HepG2 (cell line): Measurements from ENCODE around the gene CYTH1. TPM values are rescaled to one million over a fixed set of nuclear protein-coding genes. Genes with fewer than 3 reads are reported as not detected.

ENCODE experiments used
- AFF4 ChIP-seq: sonication (generic); formaldehyde crosslinking; IDR thresholded peaks from 2 replicates; pipeline ENCODE4 v1.4.0; 2020; ENCODE audit warnings: missing genetic modification reagents
- BCL6 ChIP-seq: IDR thresholded peaks from 2 replicates; pipeline ENCODE4 v1.6.1; 2016; ENCODE audit warnings: missing genetic modification reagents, missing compliant biosample characterization
- CREM ChIP-seq, 2 experiments: sonication (generic) in 1 of 2; formaldehyde crosslinking in 1 of 2; IDR thresholded peaks; 2 replicates each; pipeline versions ENCODE4 v1.4.0 to v1.6.1; 2016 to 2020; ENCODE audit warnings: antibody characterized with exemption in 1 of 2, mild to moderate bottlenecking in 1 of 2, missing genetic modification reagents in 1 of 2
- ELF3 ChIP-seq: IDR thresholded peaks from 2 replicates; pipeline ENCODE4 v1.6.1; 2016; ENCODE audit warnings: missing genetic modification reagents, missing compliant biosample characterization
- ETV6 ChIP-seq: sonication (generic); formaldehyde crosslinking; conservative IDR thresholded peaks from 2 replicates; pipeline ENCODE4 v1.4.0; 2020; ENCODE audit warnings: missing genetic modification reagents
- KAT2B ChIP-seq: fragments of 150-350 bp; IDR thresholded peaks from 2 replicates; pipeline ENCODE4 v1.6.1; 2014; ENCODE audit warnings: low read depth, low read length, borderline replicate concordance
- KLF6 ChIP-seq: IDR thresholded peaks from 2 replicates; pipeline ENCODE4 v1.8.0; 2016; ENCODE audit warnings: missing biosample characterization, missing genetic modification reagents
- MIXL1 ChIP-seq: IDR thresholded peaks from 2 replicates; pipeline ENCODE4 v1.6.1; 2016
- PBX2 ChIP-seq: IDR thresholded peaks from 2 replicates; pipeline ENCODE4 v1.6.1; 2016; ENCODE audit warnings: control low read depth
- POLR2A ChIP-seq, 2 experiments: IDR thresholded peaks; 2 replicates each; pipeline ENCODE4 v1.6.1; 2011; ENCODE audit warnings: low read depth in 2 of 2, low read length in 2 of 2, mild to moderate bottlenecking in 1 of 2, moderate library complexity in 1 of 2; ENCODE audit not compliant: insufficient read depth in 1 of 2
- RAD21 ChIP-seq: fragments of 450-650 bp; formaldehyde crosslinking; IDR thresholded peaks from 2 replicates; pipeline ENCODE4 v1.5.0; 2020; ENCODE audit warnings: mild to moderate bottlenecking
- RXRB ChIP-seq: IDR thresholded peaks from 2 replicates; pipeline ENCODE4 v1.6.1; 2016; ENCODE audit warnings: borderline replicate concordance, missing genetic modification reagents, missing compliant biosample characterization
- SMARCC2 ChIP-seq: fragments of 450-650 bp; IDR thresholded peaks from 2 replicates; pipeline ENCODE4 v1.6.1; 2017; ENCODE audit warnings: antibody characterized with exemption, mild to moderate bottlenecking
- SUZ12 ChIP-seq: fragments of 150-350 bp; IDR thresholded peaks from 2 replicates; pipeline ENCODE4 v1.6.1; 2014; ENCODE audit warnings: low read depth, low read length
- WIZ ChIP-seq: sonication (generic); formaldehyde crosslinking; IDR thresholded peaks from 2 replicates; pipeline ENCODE4 v1.5.1; 2020; ENCODE audit warnings: mild to moderate bottlenecking, missing genetic modification reagents
- ZBTB34 ChIP-seq: sonication (generic); formaldehyde crosslinking; IDR thresholded peaks from 2 replicates; pipeline ENCODE4 v1.8.0; 2022; ENCODE audit warnings: mild to moderate bottlenecking, missing genetic modification reagents
- ZBTB8A ChIP-seq: sonication (generic); formaldehyde crosslinking; IDR thresholded peaks from 2 replicates; pipeline ENCODE4 v1.4.0; 2020; ENCODE audit warnings: mild to moderate bottlenecking, low read depth, missing genetic modification reagents, borderline replicate concordance
- ZEB1 ChIP-seq: IDR thresholded peaks from 2 replicates; pipeline ENCODE4 v1.6.1; 2012; ENCODE audit warnings: mild to moderate bottlenecking, low read depth, inconsistent platforms; ENCODE audit not compliant: insufficient replicate concordance
- ZFP1 ChIP-seq: IDR thresholded peaks from 2 replicates; pipeline ENCODE4 v1.6.1; 2016
- ZMYM2 ChIP-seq: sonication (generic); formaldehyde crosslinking; IDR thresholded peaks from 2 replicates; pipeline ENCODE4 v1.8.0; 2022; ENCODE audit warnings: mild to moderate bottlenecking, missing genetic modification reagents
- ZNF326 ChIP-seq: sonication (generic); formaldehyde crosslinking; IDR thresholded peaks from 2 replicates; pipeline ENCODE4 v1.4.0; 2020; ENCODE audit warnings: missing genetic modification reagents, borderline replicate concordance
- ZNF670 ChIP-seq: sonication (generic); formaldehyde crosslinking; IDR thresholded peaks from 2 replicates; pipeline ENCODE4 v1.8.0; 2022; ENCODE audit warnings: mild to moderate bottlenecking, missing genetic modification reagents, borderline replicate concordance
- ZNF709 ChIP-seq: sonication (generic); formaldehyde crosslinking; IDR thresholded peaks from 2 replicates; pipeline ENCODE4 v1.5.0; 2020; ENCODE audit warnings: mild to moderate bottlenecking, missing genetic modification reagents
- ZNF724P ChIP-seq: sonication (generic); formaldehyde crosslinking; IDR thresholded peaks from 2 replicates; pipeline ENCODE4 v1.8.0; 2022; ENCODE audit warnings: missing genetic modification reagents, borderline replicate concordance
- ZSCAN29 ChIP-seq: sonication (generic); formaldehyde crosslinking; conservative IDR thresholded peaks from 2 replicates; pipeline ENCODE4 v1.4.0; 2020; ENCODE audit warnings: mild to moderate bottlenecking, missing genetic modification reagents
- polyA plus RNA-seq, 8 experiments: library from polyadenylated mRNA; depleted of rRNA in 3 of 8; stranded (reverse) in 7 of 8; unstranded in 1 of 8; fragments of >200 nt; fragmentation: Illumina TruSeq in 4 of 8; extraction: Trizol in 4 of 8; gene quantifications; 2 replicates each; pipeline versions ENCODE4 v1.2.1 to v1.2.3, GENCODE V29; 2011 to 2016; ENCODE audit warnings: low read depth in 4 of 8, missing spikeins in 1 of 8, mixed read lengths in 1 of 8; ENCODE audit not compliant: insufficient read depth in 1 of 8
- total RNA-seq, 5 experiments: library from RNA; depleted of rRNA; stranded (reverse); fragments of >200 nt; fragmentation: Illumina TruSeq; extraction: Trizol; gene quantifications; 2 replicates each; pipeline ENCODE4 v1.2.3, GENCODE V29; 2016; ENCODE audit warnings: low read depth in 1 of 5
- TF ChIP-seq, protein P1 (sequence below): conservative IDR thresholded peaks from 2 replicates; pipeline ENCODE4 v1.6.1; 2018; ENCODE audit warnings: missing genetic modification reagents

CYTH1 gene
- total and polyA plus RNA-seq, 2 of the 13 experiments (the other 11 are each of a cell fraction or from before 2014, with no cell fraction given): 20.1 to 48.9 TPM

DNA sequence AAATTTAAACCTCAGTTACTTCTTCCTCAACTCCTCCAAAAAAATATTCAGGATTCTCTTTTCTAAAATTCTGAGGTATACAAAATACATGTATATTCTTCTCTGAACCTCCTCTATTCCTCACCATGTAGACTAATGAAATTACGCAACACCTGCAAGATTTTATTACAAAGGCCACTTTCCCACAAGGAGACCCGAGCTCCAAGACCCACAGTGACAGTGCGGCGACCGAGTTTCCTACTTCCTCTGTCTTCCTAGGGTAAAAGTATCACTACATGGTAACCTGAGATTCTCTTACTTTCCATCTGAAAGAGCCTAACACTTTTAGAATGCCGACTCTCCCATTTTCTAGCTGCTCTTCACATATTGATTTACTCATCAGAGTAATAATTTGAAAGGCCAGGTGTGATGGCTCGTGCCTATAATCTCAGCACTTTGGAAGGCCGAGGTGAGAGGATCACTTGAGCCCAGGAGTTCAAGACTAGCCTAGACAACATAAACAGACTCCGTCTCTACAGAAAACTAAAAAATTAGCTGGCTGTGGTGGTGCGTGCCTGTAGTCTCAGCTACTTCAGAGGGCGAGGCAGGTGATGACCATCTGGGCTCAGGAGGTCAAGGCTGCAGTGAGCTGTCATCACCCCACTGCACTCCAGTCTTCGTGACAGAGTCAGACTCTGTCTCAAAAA lies 35.7 kb downstream of the CYTH1 start (continued):
- TF ChIP-seq ZBTB34: no peak
- TF ChIP-seq ZNF724P (CRISPR knock-in tag): no peak
- no peak for TF ChIP-seq KAT2B
- no peak for TF ChIP-seq AFF4 (CRISPR knock-in tag)
- TF ChIP-seq SUZ12: no peak
- peak; percentile 92 for TF ChIP-seq RXRB
- TF ChIP-seq, protein P1, sequence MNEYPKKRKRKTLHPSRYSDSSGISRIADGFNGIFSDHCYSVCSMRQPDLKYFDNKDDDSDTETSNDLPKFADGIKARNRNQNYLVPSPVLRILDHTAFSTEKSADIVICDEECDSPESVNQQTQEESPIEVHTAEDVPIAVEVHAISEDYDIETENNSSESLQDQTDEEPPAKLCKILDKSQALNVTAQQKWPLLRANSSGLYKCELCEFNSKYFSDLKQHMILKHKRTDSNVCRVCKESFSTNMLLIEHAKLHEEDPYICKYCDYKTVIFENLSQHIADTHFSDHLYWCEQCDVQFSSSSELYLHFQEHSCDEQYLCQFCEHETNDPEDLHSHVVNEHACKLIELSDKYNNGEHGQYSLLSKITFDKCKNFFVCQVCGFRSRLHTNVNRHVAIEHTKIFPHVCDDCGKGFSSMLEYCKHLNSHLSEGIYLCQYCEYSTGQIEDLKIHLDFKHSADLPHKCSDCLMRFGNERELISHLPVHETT (CRISPR knock-in tag): no peak
- TF ChIP-seq ZMYM2 (CRISPR knock-in tag): no peak
- no peak for TF ChIP-seq ZNF670 (CRISPR knock-in tag)
- no peak for TF ChIP-seq POLR2A (IDR thresholded peaks at IDR 0.05; ENCODE audit: insufficient read depth in 1 of 2, low read depth in 2 of 2, low read length in 2 of 2)
- no peak for TF ChIP-seq PBX2 (CRISPR knock-in tag)
- 0 out of 2 replicates have a peak, but pooled peaks have one; percentile 25 for TF ChIP-seq ZFP1 (CRISPR knock-in tag)
- TF ChIP-seq CREM (IDR thresholded peaks at IDR 0.05): no peak
- TF ChIP-seq CREM (CRISPR knock-in tag; IDR thresholded peaks at IDR 0.05): no peak
- peak; percentile 36; the same call in 1 of the 2 replicates for TF ChIP-seq ELF3 (CRISPR knock-in tag)
- peak; percentile 26 for TF ChIP-seq BCL6 (CRISPR knock-in tag)
- no peak for TF ChIP-seq MIXL1
- TF ChIP-seq ZBTB8A (CRISPR knock-in tag): no peak
- no peak for TF ChIP-seq ZSCAN29 (CRISPR knock-in tag)
- TF ChIP-seq RAD21: no peak
- TF ChIP-seq ZNF326: 0 out of 2 replicates have a peak, but pooled peaks have one; percentile 19
- no peak for TF ChIP-seq ZNF709 (CRISPR knock-in tag)
- no peak for TF ChIP-seq ZEB1
- TF ChIP-seq ETV6: no peak
- TF ChIP-seq SMARCC2: no peak
- no peak for TF ChIP-seq KLF6 (CRISPR knock-in tag)
- no peak for TF ChIP-seq WIZ (CRISPR knock-in tag)
